Measurements from ENCODE around the gene FCRL5.

- TF ChIP-seq POLR2A (IDR thresholded peaks at IDR 0.05; ENCODE audit: extremely low read depth, insufficient read length) (no peak), CTCF (IDR thresholded peaks at IDR 0.05; ENCODE audit: low read depth, low read length) (no peak)
Observed at GRCh38 chr1:157472959-157473358, 79.4 kb downstream of the FCRL5 start.
